Smooth muscle cell (in vitro differentiated cells): Measurements from ENCODE around the gene SGCE. TPM values are rescaled to one million over a fixed set of nuclear protein-coding genes. Genes with fewer than 3 reads are reported as not detected.

Experiments used
- DNase-seq: peaks from one replicate; lab custom pipeline; 2025; ENCODE audit not compliant: unreplicated experiment; lab: John Stamatoyannopoulos, UW
- H2AFZ ChIP-seq: fragments of 200-600 bp; sonication (generic); 2 replicates; pipeline ENCODE4 v1.6.0; 2016; ENCODE audit warnings: antibody characterized with exemption, low read depth, mild to moderate bottlenecking
- H3F3A ChIP-seq: fragments of 200-600 bp; sonication (generic); 2 replicates; pipeline ENCODE4 v1.6.0; 2017; ENCODE audit warnings: antibody characterized with exemption, low read depth
- H3K27ac ChIP-seq: fragments of 200-600 bp; sonication (generic); 2 replicates; pipeline ENCODE4 v1.5.1; 2016; ENCODE audit warnings: low read depth, mild to moderate bottlenecking
- H3K27me3 ChIP-seq: fragments of 200-600 bp; sonication (generic); 2 replicates; pipeline ENCODE4 v1.6.1; 2016; ENCODE audit warnings: low read depth, mild to moderate bottlenecking
- H3K36me3 ChIP-seq: fragments of 200-600 bp; sonication (generic); 2 replicates; pipeline ENCODE4 v1.5.1; 2016; ENCODE audit warnings: low read depth
- H3K4me1 ChIP-seq: fragments of 200-600 bp; sonication (generic); 2 replicates; pipeline ENCODE4 v1.5.1; 2016; ENCODE audit warnings: low read depth
- H3K4me2 ChIP-seq: fragments of 200-600 bp; sonication (generic); 2 replicates; pipeline ENCODE4 v1.6.0; 2016; ENCODE audit warnings: mild to moderate bottlenecking
- H3K4me3 ChIP-seq: fragments of 200-600 bp; sonication (generic); 2 replicates; pipeline ENCODE4 v1.5.1; 2016; ENCODE audit warnings: mild to moderate bottlenecking
- H3K79me2 ChIP-seq: fragments of 200-600 bp; sonication (generic); 2 replicates; pipeline ENCODE4 v1.6.0; 2016; ENCODE audit warnings: low read depth, mild to moderate bottlenecking
- H3K9ac ChIP-seq: fragments of 200-600 bp; sonication (generic); 2 replicates; pipeline ENCODE4 v1.6.0; 2016; ENCODE audit warnings: low read depth
- H3K9me3 ChIP-seq: fragments of 200-600 bp; sonication (generic); replicated peaks from 2 replicates; pipeline ENCODE4 v1.5.1; 2016; ENCODE audit warnings: low read depth
- H4K20me1 ChIP-seq: fragments of 200-600 bp; sonication (generic); 2 replicates; pipeline ENCODE4 v1.6.0; 2016; ENCODE audit warnings: low read depth
- WGBS: methylation state at CpG from one replicate; pipeline ENCODE4 v1.1.7; 2016; ENCODE audit warnings: low lambda C conversion rate; 5-methylcytosine and 5-hydroxymethylcytosine counted together
- polyA plus RNA-seq: library from polyadenylated mRNA; unstranded; fragments of >200 nt; fragmentation: Nextera tagmentation; extraction: Ambion mirVana; gene quantifications from 2 replicates; pipeline ENCODE4 v1.2.1, GENCODE V29; 2016
- total RNA-seq: library from RNA; depleted of rRNA; stranded (reverse); fragments of >200 nt; gene quantifications from 2 replicates; pipeline ENCODE4 v1.2.3, GENCODE V29; 2014
- TF ChIP-seq, protein P1 (sequence below): fragments of 200-600 bp; sonication (generic); IDR thresholded peaks from 2 replicates; pipeline ENCODE4 v1.5.1; 2017; ENCODE audit warnings: borderline replicate concordance, mild to moderate bottlenecking, antibody characterized with exemption; ENCODE audit not compliant: insufficient read depth, poor library complexity, severe bottlenecking

The SGCE gene
- total and polyA plus RNA-seq, 2 experiments from 2014 or later = 87.1 to 123 TPM

GRCh38 chr7:94648731-94649130 lies 7.2 kb downstream of the SGCE start:
- Histone ChIP-seq H3K27me3 (no peaks in the 10 kb centered on the region), H3K9me3 (no peaks in the 10 kb centered on the region), H2AFZ (no peak overlapping the region), H3K4me2 (peak overlapping the region; percentile 77), H3K9ac (no peak overlapping the region), H3K36me3 (no peaks in the 10 kb centered on the region), H3K27ac (no peak overlapping the region), H3F3A (no peaks in the 10 kb centered on the region), H3K4me3 (no peak overlapping the region), H3K79me2 (peaks cover 76% of the 10 kb centered on the region), H4K20me1 (peaks cover 60% of the 10 kb centered on the region), H3K4me1 (peaks cover 18% of the 10 kb centered on the region)
- TF ChIP-seq, protein P1, sequence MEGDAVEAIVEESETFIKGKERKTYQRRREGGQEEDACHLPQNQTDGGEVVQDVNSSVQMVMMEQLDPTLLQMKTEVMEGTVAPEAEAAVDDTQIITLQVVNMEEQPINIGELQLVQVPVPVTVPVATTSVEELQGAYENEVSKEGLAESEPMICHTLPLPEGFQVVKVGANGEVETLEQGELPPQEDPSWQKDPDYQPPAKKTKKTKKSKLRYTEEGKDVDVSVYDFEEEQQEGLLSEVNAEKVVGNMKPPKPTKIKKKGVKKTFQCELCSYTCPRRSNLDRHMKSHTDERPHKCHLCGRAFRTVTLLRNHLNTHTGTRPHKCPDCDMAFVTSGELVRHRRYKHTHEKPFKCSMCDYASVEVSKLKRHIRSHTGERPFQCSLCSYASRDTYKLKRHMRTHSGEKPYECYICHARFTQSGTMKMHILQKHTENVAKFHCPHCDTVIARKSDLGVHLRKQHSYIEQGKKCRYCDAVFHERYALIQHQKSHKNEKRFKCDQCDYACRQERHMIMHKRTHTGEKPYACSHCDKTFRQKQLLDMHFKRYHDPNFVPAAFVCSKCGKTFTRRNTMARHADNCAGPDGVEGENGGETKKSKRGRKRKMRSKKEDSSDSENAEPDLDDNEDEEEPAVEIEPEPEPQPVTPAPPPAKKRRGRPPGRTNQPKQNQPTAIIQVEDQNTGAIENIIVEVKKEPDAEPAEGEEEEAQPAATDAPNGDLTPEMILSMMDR = no peak
- WGBS = 74% methylated on average over 5 of the region's 5 CpGs
- DNase-seq = no peak

- Histone ChIP-seq H3K9ac (no peak overlapping the region), H2AFZ (no peak overlapping the region), H3K4me3 (no peak overlapping the region), H3K9me3 (no peaks in the 10 kb centered on the region), H3K79me2 (peaks cover 64% of the 10 kb centered on the region), H3F3A (no peaks in the 10 kb centered on the region), H4K20me1 (peaks cover 53% of the 10 kb centered on the region), H3K4me1 (peaks cover 14% of the 10 kb centered on the region), H3K36me3 (no peaks in the 10 kb centered on the region), H3K27ac (no peak overlapping the region), H3K27me3 (no peaks in the 10 kb centered on the region), H3K4me2 (no peak overlapping the region)
- TF ChIP-seq, protein P1 = no peak
- DNase-seq = no peak
- WGBS = 78% methylated on average over 3 of the region's 3 CpGs
Observed at GRCh38 chr7:94647295-94647694, 8.6 kb downstream of the SGCE start.

- H3K4me1 ChIP-seq = no peaks in the 10 kb centered on the region
- H3K4me2 ChIP-seq = no peak overlapping the region
- H4K20me1 ChIP-seq = peaks cover 29% of the 10 kb centered on the region
- H3K79me2 ChIP-seq = peaks cover 56% of the 10 kb centered on the region
- DNase-seq = no peak
- no peaks in the 10 kb centered on the region for H3K9me3 ChIP-seq
- no peaks in the 10 kb centered on the region for H3K27me3 ChIP-seq
- H3K9ac ChIP-seq = peak overlapping the region; percentile 51
- H2AFZ ChIP-seq = no peak overlapping the region
- H3K27ac ChIP-seq = peak overlapping the region; percentile 73
- TF ChIP-seq, protein P1 = no peak
- no peaks in the 10 kb centered on the region for H3F3A ChIP-seq
- no peaks in the 10 kb centered on the region for H3K36me3 ChIP-seq
- WGBS = 84% methylated on average over 3 of the region's 3 CpGs
- H3K4me3 ChIP-seq = no peak overlapping the region
Observed at GRCh38 chr7:94643771-94644545, 12.0 kb downstream of the SGCE start.
